ENCODE results near the gene EME2. TPM values are rescaled to one million over a fixed set of nuclear protein-coding genes. Genes with fewer than 3 reads are reported as not detected.

EME2 gene
- total RNA-seq, 2 donors from 2014 or later = 3.5 to 5.0 TPM

- peaks cover 0 to 12% of the 10 kb centered on the region in 2 donors for H3K4me1 ChIP-seq
- no peak overlapping the region for H3K4me3 ChIP-seq
- H3K9me3 ChIP-seq = no peaks in the 10 kb centered on the region
- no peak overlapping the region for H3K27ac ChIP-seq
- peaks cover 64% of the 10 kb centered on the region for H3K36me3 ChIP-seq
- DNase-seq (ENCODE audit: low spot score) = no peak
- TF ChIP-seq CTCF (IDR thresholded peaks at IDR 0.05) = no peak
- H3K27me3 ChIP-seq = no peaks in the 10 kb centered on the region
Observed at GRCh38 chr16:1727651-1728624, 44.7 kb upstream of the EME2 start.

- no peaks in the 10 kb centered on the region for H3K9me3 ChIP-seq
- no peak for TF ChIP-seq CTCF (IDR thresholded peaks at IDR 0.05)
- no peak for DNase-seq (ENCODE audit: low spot score)
- H3K4me1 ChIP-seq = peaks cover 0 to under 1% of the 10 kb centered on the region in 2 donors
- peaks cover 75% of the 10 kb centered on the region for H3K36me3 ChIP-seq
- no peaks in the 10 kb centered on the region for H3K27me3 ChIP-seq
- no peak overlapping the region for H3K27ac ChIP-seq
- H3K4me3 ChIP-seq = no peak overlapping the region
Observed at GRCh38 chr16:1729026-1729425, 43.6 kb upstream of the EME2 start.

GRCh38 chr16:1729445-1729844 is 43.2 kb upstream of the EME2 start:
- Histone ChIP-seq H3K27ac (no peak overlapping the region), H3K36me3 (peaks cover 77% of the 10 kb centered on the region), H3K4me1 (no peaks in the 10 kb centered on the region), H3K9me3 (no peaks in the 10 kb centered on the region), H3K27me3 (no peaks in the 10 kb centered on the region), H3K4me3 (no peak overlapping the region)
- DNase-seq (ENCODE audit: low spot score) = no peak
- no peak for TF ChIP-seq CTCF (IDR thresholded peaks at IDR 0.05)

- no peaks in the 10 kb centered on the region for H3K9me3 ChIP-seq
- DNase-seq (ENCODE audit: low spot score) = no peak
- no peak overlapping the region for H3K4me3 ChIP-seq
- no peak for TF ChIP-seq CTCF (IDR thresholded peaks at IDR 0.05)
- peaks cover 70% of the 10 kb centered on the region for H3K36me3 ChIP-seq
- no peak overlapping the region for H3K27ac ChIP-seq
- no peaks in the 10 kb centered on the region for H3K4me1 ChIP-seq
- no peaks in the 10 kb centered on the region for H3K27me3 ChIP-seq
Observed at GRCh38 chr16:1731073-1731472, 41.5 kb upstream of the EME2 start.

GRCh38 chr16:1731603-1732002 is 41.0 kb upstream of the EME2 start:
- no peaks in the 10 kb centered on the region for H3K9me3 ChIP-seq
- H3K4me3 ChIP-seq = no peak overlapping the region
- peaks cover 65% of the 10 kb centered on the region for H3K36me3 ChIP-seq
- no peak overlapping the region for H3K27ac ChIP-seq
- H3K4me1 ChIP-seq = no peaks in the 10 kb centered on the region
- no peaks in the 10 kb centered on the region for H3K27me3 ChIP-seq
- DNase-seq (ENCODE audit: low spot score) = no peak
- TF ChIP-seq CTCF (IDR thresholded peaks at IDR 0.05) = no peak
